Measurements from ENCODE around the gene RAB7B.

DNA sequence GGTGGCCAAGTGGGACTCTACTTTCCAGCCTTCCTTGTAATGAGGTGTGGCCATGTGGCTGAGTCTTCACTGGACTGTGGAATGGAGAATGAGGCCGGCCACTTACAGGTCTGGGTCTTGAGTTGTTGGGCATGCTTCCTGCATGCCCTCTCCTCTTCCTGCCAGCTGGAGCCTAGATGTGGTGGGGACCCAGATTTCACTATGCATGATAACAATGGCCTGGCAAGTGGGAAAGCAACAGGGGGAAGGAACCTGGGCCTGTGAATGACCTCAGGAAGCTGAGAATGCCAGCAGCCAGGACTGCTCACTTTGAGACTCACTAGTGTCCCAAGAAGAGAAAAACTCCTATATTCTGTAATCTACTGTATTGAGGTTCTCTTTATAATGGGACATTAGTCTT, 51.4 kb downstream of the RAB7B start:
- TF ChIP-seq, protein P1, sequence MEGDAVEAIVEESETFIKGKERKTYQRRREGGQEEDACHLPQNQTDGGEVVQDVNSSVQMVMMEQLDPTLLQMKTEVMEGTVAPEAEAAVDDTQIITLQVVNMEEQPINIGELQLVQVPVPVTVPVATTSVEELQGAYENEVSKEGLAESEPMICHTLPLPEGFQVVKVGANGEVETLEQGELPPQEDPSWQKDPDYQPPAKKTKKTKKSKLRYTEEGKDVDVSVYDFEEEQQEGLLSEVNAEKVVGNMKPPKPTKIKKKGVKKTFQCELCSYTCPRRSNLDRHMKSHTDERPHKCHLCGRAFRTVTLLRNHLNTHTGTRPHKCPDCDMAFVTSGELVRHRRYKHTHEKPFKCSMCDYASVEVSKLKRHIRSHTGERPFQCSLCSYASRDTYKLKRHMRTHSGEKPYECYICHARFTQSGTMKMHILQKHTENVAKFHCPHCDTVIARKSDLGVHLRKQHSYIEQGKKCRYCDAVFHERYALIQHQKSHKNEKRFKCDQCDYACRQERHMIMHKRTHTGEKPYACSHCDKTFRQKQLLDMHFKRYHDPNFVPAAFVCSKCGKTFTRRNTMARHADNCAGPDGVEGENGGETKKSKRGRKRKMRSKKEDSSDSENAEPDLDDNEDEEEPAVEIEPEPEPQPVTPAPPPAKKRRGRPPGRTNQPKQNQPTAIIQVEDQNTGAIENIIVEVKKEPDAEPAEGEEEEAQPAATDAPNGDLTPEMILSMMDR (IDR thresholded peaks at IDR 0.05; ENCODE audit: insufficient read depth, low read depth, low read length), result no peak
- TF ChIP-seq EZH2 (IDR thresholded peaks at IDR 0.05; ENCODE audit: insufficient read depth, low read length), result no peak

Measured in astrocyte (in vitro differentiated cells and primary cell).